GF-D8 (cell line): ENCODE results near the gene NTHL1.
A peak's percentile ranks its signal among the peaks of the same experiment; 100 is the strongest.

Experiments
- DNase-seq: peaks from one replicate; lab custom pipeline; 2025; lab: John Stamatoyannopoulos, UW

Gene NTHL1

DNA sequence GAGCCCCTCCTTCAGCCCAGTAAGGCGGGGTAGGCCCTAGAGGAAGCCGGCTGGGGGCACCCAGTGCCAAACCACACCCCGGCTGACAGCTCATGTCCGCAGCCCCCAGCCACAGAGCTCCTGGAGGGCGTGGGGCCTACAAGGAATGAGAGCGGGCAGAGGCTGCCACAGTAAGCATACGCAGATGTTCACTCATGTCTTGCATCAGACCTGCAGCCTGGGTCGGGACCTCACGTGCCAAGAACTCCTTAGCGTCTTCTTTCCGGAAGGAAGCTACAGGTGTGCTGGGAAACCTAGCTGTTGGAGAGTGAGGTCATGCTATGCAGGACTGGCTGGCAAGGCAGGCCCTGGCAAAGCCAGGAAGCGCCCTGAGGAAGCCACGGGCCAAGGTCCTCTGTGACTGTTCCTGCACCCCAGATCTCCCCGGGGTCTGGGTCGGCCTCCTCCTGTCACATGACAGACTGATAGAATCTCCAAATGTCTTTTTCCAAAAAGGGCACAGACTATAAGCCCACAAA is 39.6 kb downstream of the NTHL1 start:
- peak; percentile 74 for DNase-seq

DNA sequence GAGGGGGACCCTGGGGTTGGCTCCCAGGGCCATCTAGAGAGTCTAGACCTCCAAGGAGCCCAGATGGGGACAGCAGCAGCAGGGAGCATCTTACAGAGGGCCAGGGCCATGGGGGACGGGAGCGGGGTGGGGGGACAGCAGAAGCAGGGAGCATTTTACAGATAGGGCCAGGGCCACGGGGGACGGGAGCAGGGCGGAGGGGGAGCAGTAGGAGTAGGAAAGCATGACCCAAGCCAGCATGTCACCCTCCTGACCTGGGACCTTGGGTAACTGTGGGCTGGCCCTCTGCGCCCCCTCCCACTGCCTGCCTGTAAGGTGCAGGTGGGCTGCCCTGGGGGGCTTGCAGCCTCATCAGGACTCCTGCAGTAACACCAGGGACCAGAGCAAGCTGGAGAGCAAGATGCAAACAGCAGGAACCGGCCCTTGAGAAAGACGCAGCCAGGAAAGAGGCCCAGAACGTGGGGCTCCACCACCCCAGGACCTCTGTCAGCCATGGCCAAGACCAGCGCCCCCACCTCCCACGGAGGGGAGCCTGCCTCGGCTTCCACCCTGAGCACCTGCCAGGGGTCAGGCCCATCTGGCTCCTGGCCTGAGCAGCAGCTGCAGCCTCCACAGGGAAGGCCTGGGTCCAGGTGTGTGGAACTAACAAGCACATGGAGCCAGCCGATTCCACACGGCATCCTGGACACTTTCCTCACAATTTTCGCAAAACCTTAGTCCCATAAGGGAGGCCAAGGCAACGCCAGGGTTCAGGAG is 40.4 kb downstream of the NTHL1 start:
- DNase-seq: no peak

DNA sequence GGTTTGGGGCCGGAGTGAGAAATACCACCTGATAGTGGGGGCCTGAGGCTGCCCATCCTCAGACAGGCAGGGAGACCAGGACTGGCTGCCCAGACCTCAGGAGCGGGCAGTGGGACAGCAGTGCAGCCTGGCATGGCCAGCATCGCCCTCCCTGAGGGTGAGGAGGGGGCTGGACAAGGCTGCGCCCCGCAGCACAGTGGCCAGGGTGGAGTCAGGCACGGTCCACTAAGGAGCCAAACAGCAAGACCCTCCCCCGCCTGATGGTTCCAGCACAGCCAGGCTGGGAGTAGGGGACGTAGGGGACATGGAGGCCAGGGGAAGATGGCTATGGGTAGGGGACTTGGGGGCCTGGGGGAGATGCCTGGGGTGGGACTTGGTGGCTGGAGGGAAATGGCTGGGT is 41.3 kb downstream of the NTHL1 start:
- no peak for DNase-seq

DNA sequence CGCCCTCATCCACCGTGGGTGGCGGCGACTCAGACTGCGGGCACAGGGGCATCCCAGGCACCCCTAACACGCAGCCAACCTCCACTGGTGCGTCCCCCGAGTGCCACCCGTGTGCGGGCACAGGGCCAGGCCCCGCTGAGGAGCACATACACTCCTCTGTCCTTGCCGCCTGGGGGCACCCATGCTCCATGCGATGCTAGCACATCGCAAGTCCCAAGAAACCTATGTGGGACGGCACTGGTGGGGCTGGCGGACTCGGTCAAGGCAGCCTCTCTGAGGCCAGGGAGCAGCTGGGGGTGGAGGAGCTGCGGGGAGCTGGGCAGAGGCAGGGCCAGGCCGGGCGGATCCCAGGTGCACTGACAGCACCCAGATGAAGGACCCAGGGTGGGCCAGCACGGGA is 42.0 kb downstream of the NTHL1 start:
- DNase-seq: no peak

DNA sequence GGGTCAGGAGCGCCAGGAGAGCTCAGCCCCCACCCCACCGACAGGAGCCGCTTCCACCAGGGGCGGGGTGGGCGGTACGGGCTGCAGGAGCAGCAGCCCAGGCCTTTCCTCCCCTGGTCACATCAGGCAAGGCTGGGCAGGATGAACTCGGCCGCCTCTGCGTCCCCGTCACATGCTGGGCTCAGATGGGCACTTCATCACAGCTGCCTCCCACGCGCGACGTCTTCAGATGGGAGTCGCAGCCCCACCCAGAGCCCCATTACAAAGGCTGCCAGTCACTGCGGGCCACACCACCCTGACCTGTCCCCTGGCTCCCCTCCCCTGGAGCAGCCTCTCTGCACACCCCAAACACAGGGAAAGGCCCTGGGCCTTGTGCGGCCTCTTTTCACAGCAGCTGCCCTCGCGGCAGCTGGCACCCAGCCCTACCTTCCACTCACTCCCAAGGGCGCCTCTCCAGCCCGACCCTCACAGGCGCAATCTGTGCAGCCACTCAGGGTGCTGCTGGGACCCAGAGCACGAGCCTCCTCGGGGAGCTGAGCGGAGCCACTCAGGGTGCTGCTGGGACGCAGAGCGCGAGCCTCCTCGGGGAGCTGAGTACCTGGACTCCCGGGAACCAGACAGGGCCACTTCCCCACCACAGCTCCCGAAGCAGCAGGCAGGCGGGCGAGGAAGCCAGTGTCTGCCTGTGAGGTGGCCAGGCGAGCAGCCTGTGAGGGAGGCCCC is 42.7 kb downstream of the NTHL1 start:
- no peak for DNase-seq

DNA sequence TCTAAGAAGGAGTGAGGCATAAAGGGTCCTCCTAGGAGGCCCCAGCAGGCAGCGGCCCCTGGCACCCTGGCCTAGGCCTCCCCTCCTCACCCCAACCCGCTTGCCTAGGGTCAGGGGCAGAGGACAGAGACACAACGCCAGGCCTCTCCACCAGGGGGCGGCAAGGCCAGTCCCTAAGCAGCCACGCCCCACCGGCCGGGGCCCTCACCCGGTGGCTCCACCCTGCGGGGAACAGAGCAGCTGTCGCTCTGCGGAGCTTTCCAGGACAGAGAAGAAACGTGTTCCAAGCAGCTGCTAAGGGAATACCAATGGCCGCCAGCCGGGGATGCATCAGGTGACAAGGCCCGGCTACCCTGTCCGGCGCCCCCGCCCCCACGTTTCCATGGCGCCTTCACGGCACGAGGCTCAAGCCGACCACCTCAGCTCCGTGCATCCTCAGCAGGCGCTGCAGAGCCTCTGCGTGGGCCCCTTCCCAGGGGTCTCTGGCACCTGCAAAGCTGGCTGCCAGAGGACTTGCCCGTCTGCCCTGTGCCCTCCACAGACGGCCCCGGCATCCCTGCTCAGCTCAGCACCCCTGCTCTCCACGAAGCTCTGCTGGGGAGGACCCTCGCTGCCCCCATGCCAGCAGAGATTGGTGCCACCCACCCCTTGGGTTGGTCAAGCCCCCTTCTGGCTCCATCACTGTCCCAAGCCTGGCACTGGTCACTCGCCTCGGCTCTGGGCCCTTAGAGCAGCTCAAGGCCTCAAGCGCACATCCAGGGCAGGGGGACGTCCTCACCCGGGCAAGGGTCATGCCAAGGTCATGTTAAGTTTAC is 43.6 kb downstream of the NTHL1 start:
- DNase-seq: peak; percentile 59

DNA sequence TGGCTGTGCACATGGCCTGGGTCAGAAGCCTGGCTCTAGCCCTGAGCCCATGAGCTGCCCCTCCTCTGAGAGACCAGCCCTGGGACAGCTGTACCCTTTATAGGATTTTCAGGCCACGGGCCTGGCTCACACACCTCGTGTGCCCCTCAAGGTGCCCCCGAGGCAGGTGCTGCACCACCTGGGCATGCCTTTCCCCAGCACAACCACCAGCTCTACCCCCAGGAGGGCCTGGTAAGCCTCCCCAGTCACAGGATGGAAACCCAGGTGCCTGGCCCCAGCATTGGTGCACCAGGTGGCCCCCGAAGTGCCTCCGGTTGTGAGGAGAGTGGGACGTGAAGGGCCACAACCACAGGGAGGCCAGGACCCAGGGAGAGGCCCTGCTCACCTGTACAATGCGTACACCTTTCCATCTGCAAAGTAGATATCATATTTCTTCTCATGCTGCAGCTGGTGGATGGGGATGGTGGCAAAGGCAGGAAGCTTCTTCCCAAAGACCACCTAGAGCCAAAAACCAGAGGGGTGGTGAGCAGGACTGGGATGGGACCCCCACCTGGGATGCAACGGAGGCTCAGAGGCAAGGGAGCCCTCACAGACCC is 44.3 kb downstream of the NTHL1 start:
- no peak for DNase-seq

DNA sequence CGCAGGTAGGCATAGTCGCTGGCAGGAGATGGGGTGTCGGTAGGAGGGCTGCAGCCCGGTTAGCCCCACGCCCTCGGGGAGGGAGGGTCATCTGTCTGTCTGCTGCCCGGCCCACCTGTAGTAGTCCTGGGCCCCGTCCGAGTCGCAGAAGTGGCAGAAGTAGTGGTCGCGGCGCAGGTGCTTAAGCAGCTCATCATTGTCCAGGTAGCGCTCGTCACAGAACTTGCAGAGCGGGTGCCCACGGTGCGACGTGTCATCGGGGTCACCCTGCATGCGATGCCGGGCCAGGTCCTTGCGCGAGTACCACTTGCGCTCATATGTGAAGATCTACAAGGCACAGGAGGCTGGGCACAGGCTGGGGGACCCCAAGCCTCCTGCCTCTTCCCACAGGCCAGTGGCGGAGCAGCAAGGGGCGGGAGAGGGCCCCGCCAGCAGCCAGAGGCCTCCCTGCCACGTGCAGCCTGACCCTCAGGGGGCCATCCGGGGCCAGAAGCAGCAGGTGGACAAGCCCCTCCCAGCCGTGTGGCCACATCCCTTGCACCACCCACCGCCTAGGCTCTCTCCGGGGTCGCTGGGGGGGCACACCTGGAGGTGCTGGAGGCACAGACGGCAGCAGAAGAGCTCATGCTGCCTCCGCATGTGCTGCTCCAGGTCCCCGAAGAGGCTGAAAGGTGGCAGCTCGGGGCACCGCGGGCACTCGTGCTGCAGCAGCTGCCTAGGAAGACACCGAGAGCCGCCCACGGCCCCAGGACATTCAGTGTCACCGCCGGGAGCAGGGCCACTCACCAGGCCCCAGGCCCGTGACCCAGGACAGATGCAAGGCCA is 45.0 kb downstream of the NTHL1 start:
- DNase-seq: no peak

DNA sequence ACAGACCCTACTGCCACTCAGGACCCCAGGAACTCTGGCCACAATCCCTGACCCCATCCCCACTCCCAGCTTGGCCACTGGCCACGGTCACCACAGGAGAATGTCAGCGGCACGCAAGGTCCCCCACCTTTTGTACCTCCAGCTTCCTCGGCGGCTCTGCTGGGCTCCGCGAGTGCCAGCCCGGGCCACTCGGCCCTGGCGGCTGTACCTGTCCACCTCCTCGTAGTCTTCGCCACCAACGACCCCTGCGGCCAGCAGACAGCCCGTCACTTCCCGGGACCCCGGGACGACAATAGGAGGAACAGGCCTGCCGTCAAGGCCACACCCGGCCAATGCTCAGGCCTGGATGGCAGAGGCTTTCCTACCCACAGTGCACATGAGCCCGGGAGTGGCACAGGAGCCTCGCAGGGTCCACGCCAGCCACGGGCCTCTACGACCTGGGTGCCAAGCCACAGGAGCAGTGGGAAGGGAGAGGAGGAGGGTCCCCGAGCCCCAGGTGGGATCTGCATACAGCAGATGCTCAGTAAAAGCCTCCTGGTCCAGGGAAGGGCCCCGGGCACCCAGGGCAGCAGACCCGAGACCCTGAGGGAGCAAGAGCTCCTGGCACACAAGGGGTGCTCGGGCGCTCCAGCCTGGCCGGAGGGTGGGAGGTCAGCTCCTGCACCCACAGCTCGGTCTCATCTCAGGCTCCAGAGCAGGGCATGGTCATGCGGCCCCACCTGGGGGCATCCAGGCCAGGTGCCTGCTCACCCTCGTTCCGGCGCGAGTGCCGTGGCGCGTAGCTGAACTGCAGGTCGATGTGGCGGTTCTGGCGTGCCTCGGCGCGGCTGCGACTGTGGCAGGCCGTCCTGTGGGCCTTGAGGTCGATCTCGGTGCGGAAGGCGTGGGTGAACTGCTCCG is 45.9 kb downstream of the NTHL1 start:
- DNase-seq: no peak

DNA sequence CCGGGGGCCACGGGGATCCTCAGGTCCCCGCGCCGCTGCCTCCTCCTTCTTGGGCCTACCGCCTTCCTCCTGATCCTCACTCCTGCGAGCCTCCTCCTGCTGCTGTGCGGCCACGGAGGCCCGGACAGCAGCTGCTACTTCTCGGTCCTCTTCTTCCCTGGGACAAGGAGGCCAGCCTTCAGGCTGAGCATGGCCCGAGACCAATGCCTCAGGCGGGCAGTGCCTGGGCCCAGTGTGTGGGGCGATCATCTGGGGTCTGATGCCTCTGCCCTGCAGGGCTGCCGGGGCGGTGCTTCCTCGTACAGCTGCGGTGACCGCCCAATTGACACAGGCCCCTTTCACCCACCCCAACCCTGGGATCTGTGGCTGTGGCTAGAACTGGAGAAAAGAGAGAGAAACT is 46.6 kb downstream of the NTHL1 start:
- DNase-seq: no peak

DNA sequence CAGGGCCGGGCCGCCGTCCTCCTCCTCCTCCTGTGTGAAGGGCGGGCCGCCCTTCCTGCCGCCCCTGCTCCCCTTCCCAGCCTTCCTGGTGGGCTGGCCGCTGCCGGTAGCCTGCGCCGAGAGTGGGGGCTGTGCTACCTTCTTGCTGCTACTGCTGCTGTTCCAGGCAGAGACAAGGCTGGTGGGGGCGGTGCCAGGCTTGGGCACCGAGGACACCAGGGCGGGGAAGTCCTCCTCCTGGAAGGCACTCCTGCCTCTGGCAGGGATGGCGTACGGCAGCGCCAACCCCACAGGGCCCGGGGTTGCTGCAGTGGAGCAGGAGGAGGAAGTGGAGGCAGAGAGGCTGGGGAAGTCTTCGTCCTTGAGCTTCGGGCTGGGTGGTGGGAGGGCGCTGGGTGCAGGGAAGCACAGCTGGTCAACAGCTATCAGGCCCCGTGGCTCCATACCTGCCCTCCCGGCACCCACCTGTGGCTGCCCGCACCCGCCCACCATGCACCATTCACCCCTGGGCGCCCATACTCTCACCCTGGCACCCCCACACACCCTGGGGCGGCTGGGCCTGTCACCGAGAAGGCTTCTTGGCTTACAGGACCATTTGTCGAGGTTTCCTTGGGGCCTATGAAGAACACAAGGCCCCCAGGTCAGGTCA is 47.6 kb downstream of the NTHL1 start:
- DNase-seq: no peak

DNA sequence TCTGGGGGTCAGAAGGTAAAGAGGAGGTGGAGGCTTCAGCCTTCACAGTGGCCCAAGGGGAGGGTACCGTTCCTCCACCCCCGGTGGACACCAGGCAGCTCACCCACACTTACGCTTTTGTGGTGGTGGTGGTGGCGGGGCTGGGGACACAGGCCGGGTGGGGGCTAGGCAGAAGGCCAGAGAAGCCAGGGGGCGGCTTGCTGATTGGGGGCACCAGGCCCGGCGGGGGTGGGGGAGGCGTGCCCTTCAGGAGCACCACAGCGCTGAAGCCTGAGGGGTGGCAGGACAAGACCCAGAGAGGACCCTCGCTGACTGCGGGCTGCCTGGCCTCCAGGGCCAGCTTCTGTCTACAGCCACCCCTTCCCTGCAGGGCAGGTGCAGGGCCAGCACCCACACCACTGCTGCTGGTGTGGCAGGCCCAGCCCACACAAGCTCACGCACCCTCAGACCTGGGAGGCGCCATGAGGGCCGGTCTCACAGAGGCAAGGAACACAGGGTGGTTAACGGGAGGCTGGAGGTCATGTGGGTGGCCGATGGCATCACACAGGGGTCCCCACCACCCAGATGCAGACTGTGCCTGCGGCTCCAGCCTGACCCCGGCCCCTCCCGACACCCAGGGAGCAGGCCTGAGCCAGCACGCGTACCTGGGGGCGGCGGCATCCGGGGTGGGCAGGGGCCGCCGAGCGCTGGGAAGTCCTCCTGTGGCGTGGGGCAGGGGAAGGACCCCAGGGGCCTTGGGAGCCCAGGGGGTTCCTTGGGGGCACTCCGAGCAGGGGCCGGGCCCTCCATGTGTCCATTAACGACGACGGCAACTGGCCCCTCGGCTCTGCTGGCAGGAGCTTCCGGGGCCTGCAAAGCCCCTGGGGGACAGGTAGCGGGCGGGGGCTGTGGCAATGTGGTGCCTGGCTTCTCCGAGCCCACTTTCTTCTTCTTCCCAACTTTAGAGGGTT is 48.5 kb downstream of the NTHL1 start:
- DNase-seq: no peak

DNA sequence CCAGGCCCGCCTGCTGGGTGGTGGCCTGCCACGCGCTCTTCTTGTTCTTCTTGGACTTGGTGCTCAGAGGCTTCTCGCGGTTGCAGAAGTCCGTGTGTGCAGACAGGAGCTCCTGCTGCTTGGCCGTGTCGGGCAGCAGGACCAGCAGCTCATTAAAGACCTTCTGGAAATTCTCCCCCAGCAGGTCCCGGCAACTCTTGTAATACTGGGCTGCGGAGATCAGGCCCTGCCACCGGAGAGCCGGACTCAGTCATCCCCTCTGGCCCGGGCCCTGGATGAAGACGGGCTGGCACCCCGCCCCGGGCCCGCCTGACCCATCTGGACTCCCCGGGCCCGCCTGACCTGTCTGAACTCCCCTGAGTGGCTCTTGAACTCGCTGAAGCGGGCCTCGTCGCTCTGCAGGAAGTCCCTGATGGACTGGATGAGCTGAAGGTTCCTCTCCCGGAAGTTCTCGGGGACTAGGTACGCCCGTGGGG is 49.2 kb downstream of the NTHL1 start:
- DNase-seq: no peak

DNA sequence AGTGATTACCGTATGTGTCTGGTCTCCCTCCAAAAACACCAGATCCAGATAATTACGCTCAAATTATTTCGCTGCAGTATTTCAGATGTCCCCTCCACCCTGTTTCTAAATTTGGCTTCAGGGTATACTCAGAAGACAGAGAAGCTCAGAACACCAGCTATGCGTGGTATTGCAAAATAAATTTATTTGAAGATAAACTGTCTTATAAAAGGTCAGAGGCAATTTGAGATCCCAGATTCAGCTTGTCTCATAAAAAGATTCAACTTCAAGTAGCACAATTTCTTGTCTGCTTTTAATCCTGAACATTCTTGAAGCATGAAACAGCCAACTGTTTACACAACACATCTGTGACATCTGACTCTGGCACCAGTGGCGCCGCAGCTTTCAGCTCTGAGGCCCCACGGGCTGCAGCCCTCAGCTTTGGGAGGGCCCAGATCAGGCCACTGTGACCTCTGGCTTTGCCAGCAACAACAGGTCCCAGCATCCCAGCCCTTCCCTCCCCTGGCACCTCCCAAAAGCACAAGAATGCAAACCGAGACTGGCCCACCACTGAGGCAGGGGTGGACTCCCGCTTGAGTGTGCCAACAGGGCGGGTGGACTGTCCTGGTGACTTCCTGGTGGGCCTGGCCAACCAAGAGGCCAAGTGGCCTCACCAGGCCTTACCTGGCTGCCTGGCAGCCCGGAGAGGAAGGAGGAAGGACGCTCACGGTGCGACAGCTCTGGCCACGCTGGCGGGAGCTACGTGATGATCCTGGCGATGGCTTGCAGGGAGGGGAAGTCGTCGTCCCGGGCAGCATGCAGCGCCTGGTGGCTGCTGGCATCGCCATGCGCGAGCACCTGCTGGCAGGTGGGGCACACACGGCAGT is 49.9 kb downstream of the NTHL1 start:
- no peak for DNase-seq

DNA sequence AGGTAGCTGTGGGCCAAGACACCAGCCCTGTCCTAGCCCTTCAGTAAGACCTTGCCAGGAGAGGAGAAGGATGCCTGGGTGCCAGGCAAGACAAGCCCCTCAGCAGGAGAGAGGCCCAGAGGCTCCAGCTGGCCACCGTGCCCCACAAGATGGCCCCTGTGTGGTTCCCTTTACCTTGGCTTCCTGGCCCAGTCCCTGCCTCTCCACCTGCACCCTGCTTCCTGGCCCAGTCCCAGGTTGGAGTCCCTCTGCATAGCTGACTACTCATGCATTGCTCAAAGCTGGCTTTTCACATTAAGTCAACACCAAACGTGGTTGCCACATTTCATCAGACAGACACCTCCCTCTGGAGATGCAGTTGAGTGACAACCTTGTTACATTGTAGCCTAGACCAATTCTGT is 53.9 kb downstream of the NTHL1 start:
- DNase-seq: no peak

DNA sequence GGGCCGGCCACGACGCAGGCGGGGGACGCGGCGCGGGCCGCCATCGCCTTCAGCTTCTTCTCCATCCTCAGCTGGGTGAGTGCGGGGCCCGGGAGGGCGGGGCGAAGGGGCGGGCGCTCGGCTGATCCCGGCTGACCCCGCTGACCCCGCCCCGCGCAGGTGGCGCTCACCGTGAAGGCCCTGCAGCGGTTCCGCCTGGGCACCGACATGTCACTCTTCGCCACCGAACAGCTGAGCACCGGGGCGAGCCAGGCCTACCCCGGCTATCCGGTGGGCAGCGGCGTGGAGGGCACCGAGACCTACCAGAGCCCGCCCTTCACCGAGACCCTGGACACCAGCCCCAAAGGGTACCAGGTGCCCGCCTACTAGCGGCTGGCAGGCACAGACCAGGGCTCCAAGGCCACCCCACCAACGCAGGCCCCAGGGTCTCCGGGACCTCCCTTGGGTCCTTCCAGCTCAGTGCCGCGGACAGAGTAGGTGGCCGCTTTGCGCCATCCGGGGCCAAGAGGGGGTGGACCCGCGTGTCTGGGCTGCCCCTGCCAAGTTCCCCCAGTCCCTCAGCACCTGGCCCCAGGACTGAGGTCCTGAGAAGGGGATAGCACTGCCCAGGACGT is 54.8 kb downstream of the NTHL1 start:
- DNase-seq: no peak
